Ammon's horn (tissue), 1 donor: ENCODE measurements around the gene RPL27.

Experiments used
- DNase-seq: peaks from one replicate; pipeline ENCODE4 v3.0.0-alpha.2; 2016; ENCODE audit warnings: low spot score

The RPL27 gene

DNA sequence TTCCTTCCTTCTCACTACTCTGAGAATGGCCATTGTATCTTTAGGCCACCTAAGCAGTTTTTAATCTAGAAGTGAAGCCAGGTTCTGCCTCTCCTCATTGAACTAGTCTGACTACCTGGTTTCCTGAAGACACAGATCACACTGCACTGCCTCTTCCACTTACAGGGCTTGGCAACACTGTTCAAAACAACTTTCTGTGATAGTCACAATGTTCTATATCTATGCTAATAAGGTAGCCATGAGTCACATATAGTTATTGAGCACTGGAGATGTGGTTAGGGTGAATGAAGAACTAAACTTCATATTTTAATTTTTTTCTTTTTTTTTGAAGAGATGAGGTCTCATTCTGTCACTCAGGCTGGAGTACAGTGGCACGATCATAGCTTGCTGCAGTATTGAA is 53.8 kb downstream of the RPL27 start:
- no peak for DNase-seq
